NCI-H510A treated with DMSO at 0.1 percent for 48 hours (cell line): ENCODE results near the gene AHNAK.

Experiments used
- DNase-seq: peaks from one replicate; lab custom pipeline; 2025; lab: John Stamatoyannopoulos, UW

AHNAK gene

DNA sequence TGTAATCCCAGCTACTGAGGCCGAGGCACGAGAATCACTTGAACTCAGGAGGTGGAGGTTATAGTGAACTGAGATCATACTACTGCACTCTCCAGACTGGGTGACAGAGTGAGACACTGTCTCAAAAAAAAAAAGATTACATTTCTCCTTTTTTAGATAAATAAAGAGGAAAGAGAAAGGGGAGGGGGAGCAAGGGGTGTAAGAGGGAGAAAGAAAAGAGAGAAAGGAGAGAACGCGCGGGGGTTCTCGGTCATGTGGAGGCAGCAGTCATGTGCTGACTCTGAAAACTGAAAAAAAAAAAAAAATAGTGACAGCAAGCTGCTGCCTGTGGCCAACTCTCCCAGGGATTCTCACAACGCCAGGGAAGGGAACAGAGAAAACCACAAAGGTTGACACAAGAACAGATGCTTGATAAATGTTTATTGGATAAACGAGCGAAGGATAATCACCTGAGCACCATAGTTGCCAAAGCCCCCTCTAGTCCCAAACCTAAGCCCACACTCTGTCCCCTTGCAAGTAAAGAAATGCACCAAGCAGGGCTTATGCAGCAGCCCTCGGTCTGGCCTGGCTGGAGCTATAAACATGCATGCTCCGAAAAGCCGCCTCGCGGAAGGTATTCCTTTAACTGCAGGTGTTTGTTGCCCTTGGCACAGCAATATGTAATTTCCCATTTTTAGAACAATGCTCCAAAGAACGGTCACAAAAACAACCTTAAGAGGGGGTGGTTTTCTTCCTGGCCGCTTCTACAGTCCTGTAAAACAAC lies 113.3 kb downstream of the AHNAK start:
- no peak for DNase-seq

DNA sequence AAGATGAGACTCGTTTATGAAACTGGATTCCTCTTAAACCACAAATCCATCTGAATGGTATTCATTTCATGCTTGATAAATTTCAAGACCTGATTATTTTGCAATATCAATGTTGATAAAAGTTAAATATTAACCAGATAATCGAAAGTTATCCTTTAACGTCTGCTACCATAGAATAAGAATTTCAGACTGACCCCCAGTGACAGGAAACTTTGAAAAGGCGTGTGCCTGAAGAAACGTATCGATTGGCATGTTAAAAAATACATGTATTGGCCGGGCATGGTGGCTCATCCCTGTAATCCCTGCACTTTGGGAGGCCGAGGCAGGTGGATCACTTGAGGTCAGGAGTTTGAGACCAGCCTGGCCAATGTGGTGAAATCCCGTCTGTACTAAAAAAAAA lies 113.9 kb downstream of the AHNAK start:
- no peak for DNase-seq

DNA sequence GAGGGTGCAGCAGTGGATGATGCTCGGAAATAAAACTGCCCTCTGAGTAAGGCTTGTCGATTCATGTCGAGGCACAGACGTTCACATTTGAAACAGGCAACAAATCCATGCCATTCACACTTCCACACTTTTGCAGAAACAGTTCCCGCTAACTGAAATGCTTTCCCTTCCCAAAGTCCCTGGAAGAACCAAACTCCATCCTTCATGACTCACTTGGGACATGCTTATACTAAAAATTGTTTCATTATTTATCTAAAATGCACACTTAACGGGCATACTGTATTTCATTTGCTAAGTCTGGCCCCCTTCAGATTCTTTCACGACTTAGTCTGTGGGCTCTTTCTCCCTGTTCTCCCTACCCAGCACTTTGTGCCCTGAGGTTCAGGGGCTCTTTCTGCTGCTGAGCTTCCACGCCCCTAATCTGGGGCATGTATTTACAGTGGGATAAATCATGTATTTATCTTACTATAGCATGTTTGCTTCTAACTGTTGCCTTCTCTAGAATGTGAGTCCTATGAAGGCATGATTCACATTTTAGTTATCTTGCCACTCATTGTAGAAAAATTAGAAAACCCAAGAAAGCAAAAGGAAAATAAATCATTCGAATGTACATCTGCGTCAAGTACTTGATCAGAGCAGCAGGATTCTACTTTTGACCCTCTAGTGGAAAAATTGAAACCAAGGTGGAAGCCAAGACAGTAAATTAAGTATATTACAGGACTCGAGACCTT lies 115.3 kb downstream of the AHNAK start:
- DNase-seq, result no peak

DNA sequence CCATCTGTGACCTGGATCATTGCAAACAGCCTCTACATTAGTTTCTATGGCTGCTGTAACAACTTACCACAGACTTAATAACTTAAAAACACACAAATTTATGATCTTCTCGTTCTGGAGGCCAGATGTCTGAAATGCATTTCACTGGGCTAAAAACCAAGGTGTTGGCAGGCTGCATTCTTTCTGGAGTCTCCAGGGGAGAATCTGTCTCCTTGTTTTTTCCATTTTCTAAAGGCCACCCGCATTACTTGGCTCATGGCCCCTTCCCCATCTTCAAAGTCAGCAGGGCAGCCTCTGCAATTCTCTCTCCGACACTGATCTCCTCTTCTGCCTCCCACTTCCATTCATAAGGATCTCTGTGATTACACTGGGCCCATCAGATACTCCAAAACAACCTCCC lies 116.2 kb downstream of the AHNAK start:
- no peak for DNase-seq

DNA sequence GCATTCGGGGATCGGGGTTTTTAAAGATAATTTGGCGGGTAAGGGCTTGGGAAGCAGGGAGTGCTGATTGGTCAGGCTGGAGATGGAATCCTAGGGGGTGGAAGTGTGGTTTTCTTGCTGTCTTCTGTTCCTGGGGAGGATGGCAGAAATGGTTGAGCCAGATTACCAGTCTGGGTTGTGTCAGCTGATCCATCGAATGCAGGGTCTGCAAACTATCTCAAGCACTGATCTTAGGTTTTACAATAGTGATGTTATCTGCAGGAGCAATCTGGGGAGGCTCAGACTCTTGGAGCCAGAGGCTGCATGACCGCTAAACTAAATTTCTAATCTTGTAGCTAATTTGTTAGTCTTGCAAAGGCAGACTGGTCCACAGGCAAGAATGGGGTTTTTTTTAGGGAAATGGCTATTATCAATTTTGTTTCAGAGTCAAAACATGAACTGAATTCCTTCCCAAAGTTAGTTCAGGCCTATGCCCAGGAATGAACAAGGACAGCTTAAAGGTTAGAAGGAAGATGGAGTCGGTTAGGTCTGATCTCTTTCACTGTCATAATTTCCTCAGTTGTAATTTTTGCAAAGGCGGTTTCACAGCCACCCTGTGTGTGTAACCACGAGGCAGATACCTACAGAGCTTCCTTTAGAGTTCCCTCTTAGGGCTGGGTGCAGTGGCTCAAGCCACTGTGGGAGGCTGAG lies 117.6 kb downstream of the AHNAK start:
- no peak for DNase-seq

DNA sequence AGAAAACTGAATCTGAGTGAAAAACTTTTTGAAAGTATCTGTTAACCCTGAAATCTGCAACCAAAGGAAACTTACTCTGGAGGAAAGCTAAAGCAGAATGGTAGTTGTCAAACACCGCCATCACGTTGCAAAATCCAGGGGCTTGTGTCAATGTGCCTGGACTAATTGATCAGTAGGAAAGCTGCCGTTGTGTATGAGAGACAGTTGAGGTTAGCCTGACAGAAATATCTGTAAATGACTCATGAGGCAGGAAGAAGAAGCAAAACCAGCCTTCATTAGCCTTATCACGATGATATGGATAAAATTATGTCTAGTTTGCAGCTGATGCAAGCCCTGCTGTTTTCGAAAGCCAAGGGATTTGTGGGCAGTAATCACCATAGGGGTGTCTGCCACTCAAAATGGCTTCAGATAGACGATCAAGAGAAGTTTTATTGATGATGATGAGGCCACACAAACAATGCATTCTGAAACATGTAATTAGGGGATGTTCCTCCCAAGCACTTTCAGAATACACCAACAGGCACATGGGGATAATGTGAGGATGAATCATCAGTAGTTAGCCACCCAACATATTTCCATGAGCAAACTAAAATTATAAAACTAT lies 118.9 kb downstream of the AHNAK start:
- DNase-seq, result no peak

DNA sequence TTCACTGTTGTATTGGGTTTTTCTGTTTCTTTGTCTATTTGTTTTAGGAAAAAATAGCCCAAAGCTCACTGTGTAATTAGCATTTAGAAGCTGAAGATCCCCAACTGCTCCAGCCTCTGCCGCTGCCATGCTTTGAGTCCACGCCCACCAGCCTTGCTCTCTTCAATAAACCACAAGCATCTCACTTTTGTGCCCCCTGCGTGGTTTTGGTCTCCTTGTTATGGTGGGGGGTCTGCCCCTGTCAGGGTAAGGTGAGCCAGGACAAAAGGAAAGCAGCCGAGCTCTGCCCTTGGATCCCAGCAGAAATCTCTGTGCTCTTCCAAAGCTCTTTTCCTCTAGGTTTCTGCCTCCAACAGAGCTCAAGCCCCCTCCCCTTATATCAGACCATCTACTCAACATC lies 123.6 kb downstream of the AHNAK start:
- DNase-seq, result no peak

DNA sequence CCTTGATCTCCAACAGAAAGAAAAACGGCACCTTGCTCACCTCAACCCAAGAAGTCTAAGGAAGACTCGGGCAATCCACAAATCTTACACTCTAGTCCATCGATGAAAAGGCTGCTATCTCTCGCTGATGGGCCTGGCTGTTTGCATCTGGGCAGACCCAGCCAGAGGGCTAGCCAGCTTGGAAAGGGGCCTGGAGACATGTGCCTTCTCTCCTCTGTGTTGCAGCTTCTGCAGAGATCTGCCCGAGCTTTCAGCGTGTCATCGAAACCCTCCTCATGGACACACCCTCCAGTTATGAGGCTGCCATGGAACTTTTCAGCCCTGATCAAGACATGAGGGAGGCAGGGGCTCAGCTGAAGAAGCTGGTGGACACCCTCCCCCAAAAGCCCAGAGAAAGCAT lies 124.6 kb downstream of the AHNAK start:
- DNase-seq, result no peak

DNA sequence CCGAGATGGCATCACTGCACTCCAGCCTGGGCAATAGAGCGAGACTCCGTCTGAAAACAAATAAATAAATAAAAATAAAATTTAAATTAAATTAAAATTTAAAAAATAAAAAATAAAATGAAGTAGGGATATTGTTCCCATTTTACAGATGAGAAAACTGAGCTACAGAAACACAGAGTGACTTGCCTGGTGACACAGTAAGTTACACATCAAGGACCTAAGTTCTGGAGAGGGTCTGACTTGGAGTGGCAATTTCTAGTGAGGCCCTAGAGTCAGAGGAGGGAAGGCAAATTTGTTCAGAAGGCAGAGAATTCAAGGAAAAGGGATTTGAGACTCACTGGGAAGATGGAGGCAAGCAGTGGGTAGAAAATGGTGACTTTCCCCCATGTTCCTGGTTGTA lies 125.7 kb downstream of the AHNAK start:
- no peak for DNase-seq

DNA sequence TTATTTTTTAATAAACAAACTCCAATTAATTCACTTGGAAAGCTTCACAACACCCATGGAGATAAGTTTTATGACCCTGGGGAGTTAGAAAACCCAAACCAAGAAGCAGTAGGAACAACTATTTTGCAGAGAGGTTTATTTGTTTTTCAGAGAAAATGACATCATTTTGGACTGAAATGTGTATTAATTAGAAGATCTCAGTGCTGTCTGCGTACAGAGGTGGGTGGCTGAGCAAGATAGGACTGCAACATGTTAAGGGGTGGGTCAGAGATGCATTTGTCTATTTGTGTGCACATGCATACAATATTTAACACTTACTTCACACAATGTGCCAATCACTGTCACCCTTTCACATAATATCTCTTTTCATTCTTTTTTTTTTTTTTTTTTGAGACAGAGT lies 126.7 kb downstream of the AHNAK start:
- no peak for DNase-seq

DNA sequence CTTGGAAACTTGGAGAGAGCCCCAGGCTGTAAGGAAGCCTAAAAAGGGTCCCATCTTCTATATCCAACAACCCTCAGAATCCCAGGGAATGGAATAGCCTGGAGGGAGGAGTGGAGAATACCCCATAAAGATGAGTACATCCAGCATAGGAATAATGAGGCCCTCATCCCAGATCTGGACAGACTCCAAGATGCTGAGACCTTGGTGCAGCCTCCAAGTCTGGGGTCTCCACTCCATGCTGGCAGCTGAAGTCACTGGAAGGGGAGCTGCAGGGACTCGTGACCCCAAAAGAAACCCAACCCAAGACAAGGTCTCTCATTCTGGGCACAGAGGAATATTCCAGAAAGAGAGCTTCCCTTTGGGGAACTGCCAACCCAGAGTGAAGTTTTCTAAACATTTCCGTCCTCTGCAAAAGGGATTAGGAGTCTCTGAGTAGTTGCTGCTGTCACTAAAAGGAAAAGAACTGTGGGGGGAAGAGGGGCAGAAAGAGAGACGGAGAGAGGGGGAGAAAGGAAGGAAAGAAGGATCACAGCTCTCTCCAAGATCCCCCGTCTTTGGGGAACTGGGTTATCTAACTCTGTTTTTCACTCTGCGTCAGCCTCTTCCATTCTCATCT lies 127.2 kb downstream of the AHNAK start:
- no peak for DNase-seq

DNA sequence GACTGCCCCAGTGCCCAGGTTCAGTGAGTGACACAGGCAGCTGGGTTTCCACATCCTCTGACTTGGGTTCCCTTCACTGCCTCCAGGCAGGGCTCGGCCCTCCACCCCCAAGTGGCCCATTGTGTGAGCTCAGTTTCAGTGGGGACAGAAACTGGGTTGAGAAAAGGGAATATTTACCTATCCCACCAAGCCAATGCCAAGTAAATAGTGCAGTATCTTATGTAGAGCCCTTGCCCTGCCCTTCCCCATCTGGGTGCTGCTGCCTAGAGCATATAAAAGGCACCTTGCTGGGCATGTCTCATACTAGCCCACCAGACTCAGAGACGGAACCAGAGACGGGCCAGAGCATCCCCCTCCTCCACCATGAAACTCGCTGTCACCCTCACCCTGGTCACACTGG lies 127.9 kb downstream of the AHNAK start, which contains the start of gene SCGB1A1:
Gene SCGB1A1 (plus strand): TSS at position 301 of the 400 bp plus-strand sequence. CDS start 63 bp downstream, at position 364.
- DNase-seq, result no peak

DNA sequence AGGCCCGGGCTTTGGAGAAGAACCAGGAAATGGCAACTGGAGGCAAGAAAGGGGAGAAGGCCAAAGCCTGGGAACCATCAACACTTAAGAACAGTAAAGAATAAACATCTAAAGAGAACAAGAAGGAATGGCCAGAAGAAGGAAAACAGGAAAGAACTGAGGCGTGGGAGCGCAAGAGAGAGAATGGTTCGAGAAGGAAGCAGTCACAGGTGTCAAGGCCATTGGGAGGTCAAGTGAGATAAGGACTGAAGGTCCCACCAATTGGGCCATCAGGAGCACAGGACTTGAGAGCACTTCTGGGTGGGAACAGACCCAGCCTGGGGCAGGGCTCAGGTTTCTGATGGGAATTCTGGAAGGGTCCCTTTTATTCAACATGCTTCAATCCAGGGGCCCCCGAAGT lies 128.5 kb downstream of the AHNAK start:
- DNase-seq, result no peak

DNA sequence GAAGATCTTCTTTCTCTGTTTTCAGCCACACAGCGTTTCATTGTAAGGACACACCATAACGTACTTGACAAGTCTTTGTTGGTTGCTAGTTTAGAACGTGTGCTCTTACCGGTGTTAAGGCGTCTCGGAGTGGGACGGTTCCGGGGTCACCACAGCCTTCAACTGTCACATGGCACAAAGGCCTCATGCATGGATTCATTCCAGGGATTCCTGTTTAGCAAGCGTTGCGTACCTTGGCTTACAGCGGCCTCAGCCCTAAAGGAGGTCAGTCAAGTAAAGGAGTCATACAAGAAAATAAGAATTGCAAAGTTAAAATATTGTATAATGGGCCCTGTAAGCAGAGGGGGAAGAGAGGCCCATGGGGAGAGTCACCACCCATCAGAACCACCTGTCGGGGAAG lies 130.0 kb downstream of the AHNAK start:
- DNase-seq, result no peak

DNA sequence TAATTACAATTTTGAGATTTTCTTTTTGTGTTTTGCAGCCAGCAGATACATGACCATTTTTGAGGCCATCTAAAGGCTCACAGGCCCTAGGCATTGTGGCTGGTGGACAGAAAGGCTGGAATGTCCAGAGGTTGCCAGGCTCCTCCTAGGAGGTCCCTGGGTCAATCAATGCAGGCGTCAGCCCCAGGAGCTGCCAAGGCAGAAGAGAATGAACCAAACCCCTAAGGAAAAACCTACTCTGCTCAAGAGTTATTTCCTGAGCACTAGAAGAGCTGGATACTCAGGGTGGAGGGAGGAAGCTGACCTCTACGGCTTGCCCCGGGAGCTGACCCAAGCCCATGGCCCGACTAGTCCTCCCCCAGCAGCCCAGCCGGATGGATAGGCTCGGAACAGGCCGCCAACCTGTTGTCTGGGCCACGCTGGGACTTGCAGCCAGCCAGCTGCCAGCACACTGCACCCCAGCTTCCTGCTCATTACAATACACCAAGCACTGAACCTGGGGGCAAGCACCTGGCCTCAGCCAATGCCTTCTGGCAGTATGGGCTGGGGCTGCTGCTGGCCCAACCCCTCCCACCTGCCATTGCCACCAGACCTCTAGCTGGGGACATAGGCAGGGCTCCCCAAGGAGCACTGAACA lies 133.4 kb downstream of the AHNAK start:
- no peak for DNase-seq

DNA sequence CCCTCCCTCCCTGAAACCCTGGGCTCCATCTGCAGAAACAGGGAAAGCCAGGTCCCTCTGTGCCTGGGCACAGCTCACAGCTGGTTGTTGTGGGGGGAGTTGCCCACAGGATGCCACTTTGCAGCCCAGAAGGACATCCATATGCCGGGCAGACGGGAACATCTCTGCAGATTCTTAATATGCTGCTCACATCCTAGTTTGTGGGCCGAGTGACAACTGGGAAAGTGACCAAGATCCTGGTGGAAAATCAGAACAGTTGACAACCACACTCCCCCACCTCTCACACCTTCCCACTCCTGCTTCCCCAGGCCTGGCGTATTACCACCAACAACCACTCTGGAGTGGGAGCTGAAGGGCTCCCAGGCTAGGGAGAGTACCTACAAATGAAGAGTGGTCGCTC lies 135.1 kb downstream of the AHNAK start:
- no peak for DNase-seq

DNA sequence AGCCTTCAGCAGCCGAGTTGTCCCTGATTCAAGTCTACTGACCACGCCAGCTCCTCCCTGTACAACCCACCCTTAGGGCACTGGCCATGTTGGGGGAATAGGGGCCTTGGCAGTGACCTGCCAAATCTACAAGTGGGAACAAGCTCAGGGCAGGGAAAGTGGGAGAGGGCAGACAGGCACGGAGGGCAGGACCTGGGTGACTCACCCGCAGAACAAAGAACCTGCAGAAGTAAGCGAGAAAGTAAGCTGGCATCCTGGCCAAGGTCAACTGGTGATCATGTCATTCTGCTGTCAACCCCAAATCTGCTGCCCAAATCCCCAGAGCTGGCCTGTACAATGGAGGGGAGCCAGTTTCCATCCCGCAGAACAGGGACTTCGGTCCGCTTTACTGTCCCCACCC lies 135.6 kb downstream of the AHNAK start:
- no peak for DNase-seq

DNA sequence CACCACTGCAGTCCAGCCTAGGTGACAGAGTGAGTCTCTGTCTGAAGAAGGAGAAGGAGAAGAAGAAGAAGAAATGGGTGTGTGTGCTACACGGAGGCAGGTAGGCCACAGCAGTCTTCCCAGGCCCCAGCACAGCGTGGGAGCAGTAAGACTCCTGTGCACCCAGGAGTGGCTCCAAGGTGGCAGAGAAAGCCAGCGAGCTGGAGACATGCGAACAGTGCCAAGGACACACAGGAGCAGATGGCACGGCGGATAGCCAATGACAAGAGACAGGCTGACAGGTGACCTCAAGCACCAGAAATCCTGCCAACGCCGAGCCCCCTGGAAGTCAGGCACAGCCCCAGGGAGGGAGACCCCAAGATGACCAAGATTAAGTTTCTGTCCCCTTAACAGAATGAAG lies 136.8 kb downstream of the AHNAK start:
- no peak for DNase-seq

DNA sequence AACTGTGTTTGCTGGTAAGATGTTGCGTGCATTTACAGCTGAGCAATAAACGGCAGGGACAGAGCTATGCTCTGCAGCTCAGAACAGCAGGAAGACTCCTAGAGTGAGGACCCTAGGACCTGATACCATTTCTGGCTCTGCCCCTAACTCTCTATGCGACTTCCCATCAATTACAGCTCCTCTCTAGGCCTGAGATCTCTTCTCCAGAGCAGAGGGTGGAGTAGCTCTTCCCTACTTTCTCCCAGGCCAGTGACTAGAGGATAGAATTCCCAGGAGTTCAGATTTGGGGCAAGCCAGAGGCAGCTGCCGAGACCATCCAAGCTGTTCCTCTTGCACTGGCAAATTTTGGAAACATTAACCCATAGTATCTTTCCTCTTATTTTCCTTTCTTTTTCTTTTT lies 140.6 kb downstream of the AHNAK start:
- no peak for DNase-seq

DNA sequence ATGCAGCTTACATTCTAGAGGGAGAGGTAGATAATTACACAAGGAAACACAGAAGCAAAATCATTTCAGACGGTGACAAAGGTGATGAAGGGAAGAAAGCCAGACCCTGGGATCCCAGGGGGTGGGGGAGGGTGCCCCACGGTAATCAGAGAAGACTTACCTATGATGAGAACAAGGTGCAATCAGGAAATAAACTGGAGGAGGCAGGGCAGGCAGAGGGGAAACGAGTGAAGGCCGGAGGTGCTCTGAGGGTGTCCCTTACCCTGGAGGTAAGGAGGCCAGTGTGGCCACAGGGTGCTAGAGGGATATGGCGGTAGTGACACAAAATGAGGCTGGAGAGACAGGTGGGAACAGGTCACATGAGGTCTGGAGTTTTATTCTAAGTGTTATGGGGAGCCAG lies 141.7 kb downstream of the AHNAK start:
- no peak for DNase-seq

DNA sequence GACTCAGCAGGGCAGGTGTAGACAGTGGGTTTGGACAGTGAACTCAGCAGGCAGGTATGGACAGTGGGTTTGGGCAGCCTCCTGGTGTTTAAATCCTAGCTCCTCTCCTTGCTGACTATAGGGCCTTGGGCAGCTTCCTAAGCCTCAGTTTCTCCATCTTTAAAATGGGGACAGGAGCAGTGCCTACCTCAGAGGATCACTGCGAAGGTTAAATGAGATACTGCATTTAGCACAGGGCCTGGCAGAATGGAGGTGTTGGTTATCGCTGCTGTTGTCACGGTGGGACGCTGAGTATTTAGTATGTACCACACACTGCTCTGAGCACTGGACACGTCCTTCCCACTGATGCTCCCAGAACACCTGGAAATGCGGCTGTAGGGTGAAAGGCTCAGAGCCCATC lies 142.2 kb downstream of the AHNAK start:
- DNase-seq, result no peak
